AG09309 (cell line): ENCODE data around the gene STX18.

Experiments used
- DNase-seq: peaks from one replicate; pipeline ENCODE4 v3.0.0-alpha.2; 2010; ENCODE audit warnings: low read depth
- H3K4me3 ChIP-seq: 2 replicates; pipeline ENCODE4 v1.5.1; 2011; ENCODE audit warnings: mild to moderate bottlenecking, low read depth, low read length, moderate library complexity; ENCODE audit not compliant: control insufficient read depth
- CTCF ChIP-seq: IDR thresholded peaks from 2 replicates; pipeline ENCODE4 v1.5.1; 2011; ENCODE audit warnings: mild to moderate bottlenecking, low read depth, low read length, inconsistent platforms; ENCODE audit not compliant: insufficient read depth, control insufficient read depth; ENCODE audit errors: missing control alignments

STX18 gene

GRCh38 chr4:4492161-4492847 is 49.5 kb downstream of the STX18 start:
- no peak overlapping the region; the same call in 1 of the 2 replicates for H3K4me3 ChIP-seq
- peak; percentile 33 for DNase-seq
- no peak for TF ChIP-seq CTCF

- TF ChIP-seq CTCF = no peak
- no peak overlapping the region for H3K4me3 ChIP-seq
- no peak for DNase-seq
Observed at GRCh38 chr4:4491396-4491893, 50.4 kb downstream of the STX18 start.

GRCh38 chr4:4490816-4491215 is 51.0 kb downstream of the STX18 start:
- no peak for DNase-seq
- H3K4me3 ChIP-seq = no peak overlapping the region
- no peak for TF ChIP-seq CTCF

GRCh38 chr4:4490041-4490440 is 51.8 kb downstream of the STX18 start:
- H3K4me3 ChIP-seq = no peak overlapping the region
- no peak for DNase-seq

GRCh38 chr4:4488405-4489404 is 53.1 kb downstream of the STX18 start:
- peak; percentile 95 for TF ChIP-seq CTCF
- DNase-seq = peak; percentile 58
- H3K4me3 ChIP-seq = no peak overlapping the region

More at GRCh38 chr4:4490041-4490440, 51.8 kb downstream of the STX18 start:
- TF ChIP-seq CTCF = no peak

- no peak for TF ChIP-seq CTCF
- no peak overlapping the region for H3K4me3 ChIP-seq
- no peak for DNase-seq
Observed at GRCh38 chr4:4486969-4487368, 54.9 kb downstream of the STX18 start.
